Fibroblast of lung (primary cell): ENCODE measurements around the gene RHBDD3.

Source experiments
- EZH2 ChIP-seq: IDR thresholded peaks from 2 replicates; pipeline ENCODE4 v1.5.1; 2012; ENCODE audit warnings: low read length, control low read depth, mild to moderate bottlenecking; ENCODE audit errors: missing control alignments
- TF ChIP-seq, protein P1 (sequence below), 2 donors: IDR thresholded peaks in 1 of 2; conservative IDR thresholded peaks in 1 of 2; 1 replicate in 1 of 2; 2 replicates in 1 of 2; pipeline ENCODE4 v1.5.1; 2011 to 2012; ENCODE audit warnings: low read length in 2 of 2, control low read depth in 1 of 2, inconsistent platforms in 1 of 2, low read depth in 1 of 2, mild to moderate bottlenecking in 1 of 2

- TF ChIP-seq, protein P1, sequence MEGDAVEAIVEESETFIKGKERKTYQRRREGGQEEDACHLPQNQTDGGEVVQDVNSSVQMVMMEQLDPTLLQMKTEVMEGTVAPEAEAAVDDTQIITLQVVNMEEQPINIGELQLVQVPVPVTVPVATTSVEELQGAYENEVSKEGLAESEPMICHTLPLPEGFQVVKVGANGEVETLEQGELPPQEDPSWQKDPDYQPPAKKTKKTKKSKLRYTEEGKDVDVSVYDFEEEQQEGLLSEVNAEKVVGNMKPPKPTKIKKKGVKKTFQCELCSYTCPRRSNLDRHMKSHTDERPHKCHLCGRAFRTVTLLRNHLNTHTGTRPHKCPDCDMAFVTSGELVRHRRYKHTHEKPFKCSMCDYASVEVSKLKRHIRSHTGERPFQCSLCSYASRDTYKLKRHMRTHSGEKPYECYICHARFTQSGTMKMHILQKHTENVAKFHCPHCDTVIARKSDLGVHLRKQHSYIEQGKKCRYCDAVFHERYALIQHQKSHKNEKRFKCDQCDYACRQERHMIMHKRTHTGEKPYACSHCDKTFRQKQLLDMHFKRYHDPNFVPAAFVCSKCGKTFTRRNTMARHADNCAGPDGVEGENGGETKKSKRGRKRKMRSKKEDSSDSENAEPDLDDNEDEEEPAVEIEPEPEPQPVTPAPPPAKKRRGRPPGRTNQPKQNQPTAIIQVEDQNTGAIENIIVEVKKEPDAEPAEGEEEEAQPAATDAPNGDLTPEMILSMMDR (conservative IDR thresholded peaks at IDR 0.05 in 1 of 2, IDR thresholded peaks at IDR 0.05 in 1 of 2; ENCODE audit: low read depth in 1 of 2, low read length in 2 of 2): no peak
- no peak for TF ChIP-seq EZH2
These were observed 43.5 kb downstream of the RHBDD3 start for GRCh38 chr22:29224121-29224858.
